Fibroblast of lung (primary cell): ENCODE data around the gene RGS10.

Experiments used
- EZH2 ChIP-seq: IDR thresholded peaks from 2 replicates; pipeline ENCODE4 v1.5.1; 2012; ENCODE audit warnings: low read length, control low read depth, mild to moderate bottlenecking; ENCODE audit errors: missing control alignments
- TF ChIP-seq, protein P1 (sequence below), 2 donors: IDR thresholded peaks in 1 of 2; conservative IDR thresholded peaks in 1 of 2; 1 replicate in 1 of 2; 2 replicates in 1 of 2; pipeline ENCODE4 v1.5.1; 2011 to 2012; ENCODE audit warnings: low read length in 2 of 2, control low read depth in 1 of 2, inconsistent platforms in 1 of 2, low read depth in 1 of 2, mild to moderate bottlenecking in 1 of 2

DNA sequence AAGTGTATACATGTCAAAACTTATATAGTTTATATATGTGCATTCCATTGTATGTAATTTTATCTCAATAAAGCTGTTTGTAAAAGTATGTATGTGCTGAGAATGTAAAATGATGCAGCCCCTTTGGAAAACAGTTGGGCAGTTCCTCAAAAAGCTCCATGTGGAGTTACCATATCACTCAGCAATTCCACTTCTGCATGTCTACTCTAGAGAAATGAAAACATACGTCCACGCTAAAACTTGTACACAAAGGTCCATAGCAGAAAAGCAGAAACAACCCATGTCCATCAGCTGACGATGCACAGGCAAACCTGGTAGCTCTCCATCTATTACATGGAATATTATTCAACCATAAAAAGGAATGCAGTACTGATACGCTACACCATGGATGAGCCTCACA is 8.3 kb upstream of the RGS10 start:
- TF ChIP-seq, protein P1, sequence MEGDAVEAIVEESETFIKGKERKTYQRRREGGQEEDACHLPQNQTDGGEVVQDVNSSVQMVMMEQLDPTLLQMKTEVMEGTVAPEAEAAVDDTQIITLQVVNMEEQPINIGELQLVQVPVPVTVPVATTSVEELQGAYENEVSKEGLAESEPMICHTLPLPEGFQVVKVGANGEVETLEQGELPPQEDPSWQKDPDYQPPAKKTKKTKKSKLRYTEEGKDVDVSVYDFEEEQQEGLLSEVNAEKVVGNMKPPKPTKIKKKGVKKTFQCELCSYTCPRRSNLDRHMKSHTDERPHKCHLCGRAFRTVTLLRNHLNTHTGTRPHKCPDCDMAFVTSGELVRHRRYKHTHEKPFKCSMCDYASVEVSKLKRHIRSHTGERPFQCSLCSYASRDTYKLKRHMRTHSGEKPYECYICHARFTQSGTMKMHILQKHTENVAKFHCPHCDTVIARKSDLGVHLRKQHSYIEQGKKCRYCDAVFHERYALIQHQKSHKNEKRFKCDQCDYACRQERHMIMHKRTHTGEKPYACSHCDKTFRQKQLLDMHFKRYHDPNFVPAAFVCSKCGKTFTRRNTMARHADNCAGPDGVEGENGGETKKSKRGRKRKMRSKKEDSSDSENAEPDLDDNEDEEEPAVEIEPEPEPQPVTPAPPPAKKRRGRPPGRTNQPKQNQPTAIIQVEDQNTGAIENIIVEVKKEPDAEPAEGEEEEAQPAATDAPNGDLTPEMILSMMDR (conservative IDR thresholded peaks at IDR 0.05 in 1 of 2, IDR thresholded peaks at IDR 0.05 in 1 of 2; ENCODE audit: low read depth in 1 of 2, low read length in 2 of 2) = no peak
- no peak for TF ChIP-seq EZH2
